Renal cortical epithelial cell (primary cell): ENCODE data around the gene ACMSD. TPM values are rescaled to one million over a fixed set of nuclear protein-coding genes. Genes with fewer than 3 reads are reported as not detected.
A peak's percentile ranks its signal among the peaks of the same experiment; 100 is the strongest.
"Not testable (repeated sequence)": the region's sequence is repeated elsewhere in the genome, so short reads cannot be mapped to it uniquely, and the experiment has no call there.

Source experiments
- DNase-seq: peaks from one replicate; pipeline ENCODE4 v3.0.0-alpha.2; 2011; ENCODE audit warnings: low read depth
- total RNA-seq: library from RNA; depleted of rRNA; stranded (reverse); fragments of >200 nt; gene quantifications from 2 replicates; pipeline ENCODE4 v1.2.3, GENCODE V29; 2014

The ACMSD gene
- total RNA-seq: 3.3 and 21.7 TPM in 2 replicates

GRCh38 chr2:134838143-134838620 is at the start of gene ACMSD:
Gene ACMSD (plus strand): TSS chr2:134838616. CDS start chr2:134838683, 67 bp downstream.
- DNase-seq: peak; percentile 88

GRCh38 chr2:134790487-134790886 is 47.9 kb upstream of the ACMSD start:
- no peak for DNase-seq

- no peak for DNase-seq
Measured at GRCh38 chr2:134791616-134792015, 46.8 kb upstream of the ACMSD start.

GRCh38 chr2:134792186-134792585 is 46.2 kb upstream of the ACMSD start:
- no peak for DNase-seq

GRCh38 chr2:134795765-134796164 is 42.7 kb upstream of the ACMSD start:
- DNase-seq: no peak

GRCh38 chr2:134796373-134796772 is 42.0 kb upstream of the ACMSD start:
- DNase-seq: no peak

GRCh38 chr2:134799936-134800335 is 38.5 kb upstream of the ACMSD start:
- no peak for DNase-seq

- DNase-seq: no peak
Measured at GRCh38 chr2:134800341-134800740, 38.1 kb upstream of the ACMSD start.

- DNase-seq: not testable (repeated sequence)
Measured at GRCh38 chr2:134803609-134804405, 34.6 kb upstream of the ACMSD start.

GRCh38 chr2:134815741-134816140 is 22.7 kb upstream of the ACMSD start:
- DNase-seq: no peak

GRCh38 chr2:134818321-134818720 is 20.1 kb upstream of the ACMSD start:
- peak; percentile 70 for DNase-seq

- DNase-seq: peak; percentile 91
Measured at GRCh38 chr2:134819334-134819733, 19.1 kb upstream of the ACMSD start.

GRCh38 chr2:134823431-134823830 is 15.0 kb upstream of the ACMSD start:
- DNase-seq: no peak

GRCh38 chr2:134823832-134824231 is 14.6 kb upstream of the ACMSD start:
- DNase-seq: no peak

GRCh38 chr2:134825716-134826115 is 12.7 kb upstream of the ACMSD start:
- DNase-seq: not testable (repeated sequence)

- DNase-seq: no peak
Measured at GRCh38 chr2:134835471-134835870, 2.9 kb upstream of the ACMSD start.

GRCh38 chr2:134836986-134837385 is 1.4 kb upstream of the ACMSD start:
- DNase-seq: peak; percentile 99

- peak; percentile 96 for DNase-seq
Measured at GRCh38 chr2:134839649-134840048, 1.2 kb downstream of the ACMSD start.

GRCh38 chr2:134842930-134843490 is 4.6 kb downstream of the ACMSD start:
- no peak for DNase-seq

- DNase-seq: no peak
Measured at GRCh38 chr2:134843968-134844367, 5.6 kb downstream of the ACMSD start.

GRCh38 chr2:134845028-134845427 is 6.6 kb downstream of the ACMSD start:
- DNase-seq: no peak

- peak; percentile 94 for DNase-seq
Measured at GRCh38 chr2:134845719-134846118, 7.3 kb downstream of the ACMSD start.

- DNase-seq: peak; percentile 78
Measured at GRCh38 chr2:134846213-134846612, 7.8 kb downstream of the ACMSD start.
